Coronary artery (tissue), 2 donors: Measurements from ENCODE around the gene RGS1.

Source experiments
- DNase-seq: peaks from one replicate; pipeline ENCODE4 v3.0.0-alpha.2; 2017; ENCODE audit warnings: low spot score
- H3K27ac ChIP-seq, 2 donors: fragments of 200-600 bp; sonication (generic); one replicate each; pipeline ENCODE4 v1.5.1; 2016 to 2019
- H3K4me3 ChIP-seq: fragments of 200-600 bp; sonication (generic); 2 replicates; pipeline ENCODE4 v1.5.1; 2016; ENCODE audit warnings: mild to moderate bottlenecking, moderate library complexity
- TF ChIP-seq, protein P1 (sequence below): fragments of 200-600 bp; sonication (generic); IDR thresholded peaks from one replicate; pipeline ENCODE4 v1.5.1; 2019; ENCODE audit warnings: antibody characterized with exemption

The RGS1 gene

GRCh38 chr1:192534666-192535065, 40.9 kb upstream of the RGS1 start:
- Histone ChIP-seq H3K4me3 (no peak overlapping the region), H3K27ac (peak overlapping the region in 1 of 2 donors; percentile 3)
- DNase-seq: no peak
- TF ChIP-seq, protein P1, sequence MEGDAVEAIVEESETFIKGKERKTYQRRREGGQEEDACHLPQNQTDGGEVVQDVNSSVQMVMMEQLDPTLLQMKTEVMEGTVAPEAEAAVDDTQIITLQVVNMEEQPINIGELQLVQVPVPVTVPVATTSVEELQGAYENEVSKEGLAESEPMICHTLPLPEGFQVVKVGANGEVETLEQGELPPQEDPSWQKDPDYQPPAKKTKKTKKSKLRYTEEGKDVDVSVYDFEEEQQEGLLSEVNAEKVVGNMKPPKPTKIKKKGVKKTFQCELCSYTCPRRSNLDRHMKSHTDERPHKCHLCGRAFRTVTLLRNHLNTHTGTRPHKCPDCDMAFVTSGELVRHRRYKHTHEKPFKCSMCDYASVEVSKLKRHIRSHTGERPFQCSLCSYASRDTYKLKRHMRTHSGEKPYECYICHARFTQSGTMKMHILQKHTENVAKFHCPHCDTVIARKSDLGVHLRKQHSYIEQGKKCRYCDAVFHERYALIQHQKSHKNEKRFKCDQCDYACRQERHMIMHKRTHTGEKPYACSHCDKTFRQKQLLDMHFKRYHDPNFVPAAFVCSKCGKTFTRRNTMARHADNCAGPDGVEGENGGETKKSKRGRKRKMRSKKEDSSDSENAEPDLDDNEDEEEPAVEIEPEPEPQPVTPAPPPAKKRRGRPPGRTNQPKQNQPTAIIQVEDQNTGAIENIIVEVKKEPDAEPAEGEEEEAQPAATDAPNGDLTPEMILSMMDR: no peak

DNA sequence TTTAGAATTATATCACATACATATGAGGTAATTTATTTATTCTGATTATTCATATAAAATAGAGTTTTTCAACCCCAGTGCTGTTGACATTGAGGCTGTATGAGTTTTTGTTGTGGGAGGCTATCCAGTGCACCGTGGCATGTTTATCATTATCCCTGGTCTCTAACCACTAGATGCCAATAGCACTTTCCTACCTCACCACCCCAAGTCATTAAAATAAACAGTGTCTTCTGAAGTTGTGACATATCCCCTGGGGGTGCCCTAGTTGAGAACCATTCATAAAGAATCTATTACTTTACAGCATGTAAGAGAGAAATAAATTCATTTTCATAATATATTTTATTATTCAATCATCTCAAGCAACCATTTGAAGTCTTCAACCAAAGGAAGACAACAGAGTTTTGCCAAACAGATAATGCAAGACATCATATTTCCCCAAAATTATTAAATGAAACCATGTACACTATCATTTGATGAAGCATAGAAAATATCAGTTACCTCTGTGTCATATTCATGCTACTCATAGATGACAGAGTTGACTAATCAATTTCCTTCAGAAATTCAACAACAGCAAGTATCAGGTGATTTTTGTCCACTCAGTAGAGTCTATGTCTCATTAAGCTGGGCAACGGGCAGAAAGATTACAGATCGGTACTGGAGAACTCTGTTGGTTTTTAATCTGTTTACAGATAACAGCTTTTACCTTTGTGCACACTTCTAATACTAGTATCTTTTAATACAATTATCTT, 39.5 kb upstream of the RGS1 start:
- no peak for DNase-seq
- TF ChIP-seq, protein P1: no peak
- Histone ChIP-seq H3K4me3 (no peak overlapping the region), H3K27ac (no peak overlapping the region)

- Histone ChIP-seq H3K27ac (peak overlapping the region; percentile 78), H3K4me3 (no peak overlapping the region)
- no peak for DNase-seq
- TF ChIP-seq, protein P1: no peak
Measured at GRCh38 chr1:192538407-192539296, 36.9 kb upstream of the RGS1 start.

- Histone ChIP-seq H3K27ac (peak overlapping the region; percentile 78), H3K4me3 (no peak overlapping the region)
- no peak for DNase-seq
- TF ChIP-seq, protein P1: no peak
Measured at GRCh38 chr1:192539297-192540092, 36.1 kb upstream of the RGS1 start.

- no peak for DNase-seq
- no peak overlapping the region for H3K4me3 ChIP-seq
- TF ChIP-seq, protein P1: no peak
- no peak overlapping the region for H3K27ac ChIP-seq
Measured at GRCh38 chr1:192543445-192543844, 32.1 kb upstream of the RGS1 start.

DNA sequence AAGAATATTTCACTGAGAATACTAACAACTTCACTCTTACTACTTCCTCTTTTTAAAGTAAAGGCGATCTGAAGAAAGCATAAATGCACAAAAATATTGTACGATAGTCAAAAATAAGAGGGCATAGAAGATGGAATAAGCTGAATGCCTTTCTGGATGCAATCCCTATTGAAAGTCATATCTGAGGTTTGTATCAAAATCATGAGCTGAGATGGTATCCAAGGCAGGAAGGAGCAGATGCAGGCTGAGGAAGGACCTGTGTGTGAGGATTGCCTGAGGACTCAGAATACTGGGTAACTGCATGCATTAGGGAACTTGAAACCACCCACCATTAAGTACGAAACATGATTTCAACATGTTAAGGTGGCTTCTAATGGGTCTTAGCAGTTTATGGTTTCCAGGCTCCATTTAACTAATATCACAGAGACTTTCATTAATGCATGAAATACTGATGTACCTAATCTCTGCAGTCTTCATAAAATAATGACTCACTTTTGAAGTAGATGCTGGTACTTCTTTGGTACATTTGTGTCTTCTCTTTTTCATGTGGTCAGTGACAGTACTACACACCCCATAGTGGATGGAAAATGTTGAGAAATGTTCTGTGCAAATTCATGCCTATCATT, 29.6 kb upstream of the RGS1 start:
- no peak overlapping the region for H3K4me3 ChIP-seq
- no peak for DNase-seq
- TF ChIP-seq, protein P1: no peak
- H3K27ac ChIP-seq: no peak overlapping the region
